ENCODE data around the gene TMEM138. TPM values are rescaled to one million over a fixed set of nuclear protein-coding genes. Genes with fewer than 3 reads are reported as not detected.

The TMEM138 gene
- total and polyA plus RNA-seq, 2 of the 4 experiments (the other 2 are of a cell fraction), result 16.8 to 53.2 TPM

- no peaks in the 10 kb centered on the region; the same call in 1 of the 2 replicates for H4K20me1 ChIP-seq (ENCODE audit: insufficient read depth, low read length)
- no peak overlapping the region for H3K14ac ChIP-seq (replicated peaks; ENCODE audit: low read depth, low read length)
- DNase-seq, result no peak
- 0 out of 2 replicates have a peak, but pooled peaks cover 2% of the 10 kb centered on the region for H3K9me3 ChIP-seq (ENCODE audit: control insufficient read depth, insufficient read depth, low read length)
- no peak overlapping the region for H3K23ac ChIP-seq (ENCODE audit: low read depth, low read length)
- ChIA-PET CTCF (no interaction called here), POLR2A (ENCODE audit: unreplicated experiment) (no interaction called here)
- H3K27ac ChIP-seq (ENCODE audit: insufficient read depth, low read length), result no peak overlapping the region
- dilution Hi-C loops (cut with HindIII; ENCODE audit: low sequenced_read_pairs, unreplicated experiment) (no loop called here), intact Hi-C loops (cut with micrococcal nuclease) (no loop called here), in situ Hi-C loops (cut with MboI; ENCODE audit: low sequenced_read_pairs) (no loop called here)
- H3K4me3 ChIP-seq (ENCODE audit: insufficient read depth, low read depth, low read length), result no peak overlapping the region
- peaks cover 11% of the 10 kb centered on the region for H3K4me1 ChIP-seq (ENCODE audit: control insufficient read depth, insufficient read depth, low read length)
- H2BK15ac ChIP-seq (ENCODE audit: low read depth, low read length), result no peak overlapping the region
- H4K91ac ChIP-seq (ENCODE audit: insufficient read depth, low read depth, low read length), result no peak overlapping the region
- peaks cover 3% of the 10 kb centered on the region; the same call in 1 of the 2 replicates for H3K9me1 ChIP-seq (ENCODE audit: insufficient read depth, low read length)
- no TSS peak for BruUV-seq (replicated peaks)
- H2BK20ac ChIP-seq (ENCODE audit: low read depth, low read length), result no peak overlapping the region
- H2AK9ac ChIP-seq (replicated peaks; ENCODE audit: low read depth, low read length, poor library complexity), result no peak overlapping the region
- peaks cover 4 to 6% of the 10 kb centered on the region in 2 experiments; a peak in 3 of 4 replicates for H3K79me1 ChIP-seq (ENCODE audit: low read depth in 1 of 2, low read length in 2 of 2)
- no peak for TF ChIP-seq CHD1 (IDR thresholded peaks at IDR 0.05; ENCODE audit: low read depth, low read length)
- TF ChIP-seq MAZ (IDR thresholded peaks at IDR 0.05; ENCODE audit: borderline replicate concordance, low read depth, low read length), result no peak
- no peak for TF ChIP-seq USF2 (IDR thresholded peaks at IDR 0.05; ENCODE audit: low read depth, low read length)
- no peak for TF ChIP-seq RAD21 (IDR thresholded peaks at IDR 0.05; ENCODE audit: low read length)
- TF ChIP-seq MAFK (IDR thresholded peaks at IDR 0.05; ENCODE audit: low read depth, low read length), result no peak
- no peak for TF ChIP-seq RFX5 (IDR thresholded peaks at IDR 0.05; ENCODE audit: low read depth, low read length)
- TF ChIP-seq NFE2L2 (IDR thresholded peaks at IDR 0.05; ENCODE audit: low read depth, low read length), result no peak
- no peak for TF ChIP-seq RCOR1 (IDR thresholded peaks at IDR 0.05; ENCODE audit: insufficient replicate concordance, low read length)
- no peak for TF ChIP-seq ELK1 (IDR thresholded peaks at IDR 0.05; ENCODE audit: borderline replicate concordance, low read depth, low read length)
- TF ChIP-seq BHLHE40 (IDR thresholded peaks at IDR 0.05; ENCODE audit: low read depth, low read length), result no peak
- TF ChIP-seq SMC3 (IDR thresholded peaks at IDR 0.05; ENCODE audit: low read depth, low read length), result no peak
- H3K4me2 ChIP-seq (ENCODE audit: low read depth, low read length), result no peak overlapping the region
- no peak overlapping the region for H2AFZ ChIP-seq (replicated peaks; ENCODE audit: low read length, poor library complexity)
- H2AK5ac ChIP-seq (ENCODE audit: low read depth, low read length), result no peak overlapping the region
- H3K4ac ChIP-seq (ENCODE audit: low read depth, low read length), result no peak overlapping the region
- H2BK5ac ChIP-seq (ENCODE audit: low read depth, low read length, poor library complexity, severe bottlenecking), result no peak overlapping the region
- no peaks in the 10 kb centered on the region for H3K27me3 ChIP-seq (ENCODE audit: control insufficient read depth, insufficient read depth, low read length)
- no peak overlapping the region for H4K5ac ChIP-seq (ENCODE audit: low read depth, low read length)
- H3K56ac ChIP-seq (ENCODE audit: extremely low read depth, insufficient read depth, low read length), result no peak overlapping the region
- no peak overlapping the region for H3K18ac ChIP-seq (ENCODE audit: low read depth, low read length)
- H3K36me3 ChIP-seq (ENCODE audit: control insufficient read depth, insufficient read depth, low read length), result peaks cover under 1% of the 10 kb centered on the region
- no peak overlapping the region for H3K9ac ChIP-seq (ENCODE audit: low read depth, low read length)
- H2BK120ac ChIP-seq (ENCODE audit: low read depth, low read length), result no peak overlapping the region
- no peak overlapping the region for H4K8ac ChIP-seq (ENCODE audit: low read depth in 2 of 2, low read length in 2 of 2)
- WGBS, 2 experiments (ENCODE audit: extremely low coverage in 2 of 2, insufficient read length in 1 of 2), result 100% methylated on average over 1 of the region's 6 CpGs; no CpG with 5 or more reads in 1 of the 2 experiments
- ATAC-seq (ENCODE audit: low read depth), result no peak
Measured at GRCh38 chr11:61375761-61376108, 13.6 kb downstream of the TMEM138 start.

All from IMR-90 (cell line).